ENCODE results near the gene EHD3.

Gene EHD3

DNA sequence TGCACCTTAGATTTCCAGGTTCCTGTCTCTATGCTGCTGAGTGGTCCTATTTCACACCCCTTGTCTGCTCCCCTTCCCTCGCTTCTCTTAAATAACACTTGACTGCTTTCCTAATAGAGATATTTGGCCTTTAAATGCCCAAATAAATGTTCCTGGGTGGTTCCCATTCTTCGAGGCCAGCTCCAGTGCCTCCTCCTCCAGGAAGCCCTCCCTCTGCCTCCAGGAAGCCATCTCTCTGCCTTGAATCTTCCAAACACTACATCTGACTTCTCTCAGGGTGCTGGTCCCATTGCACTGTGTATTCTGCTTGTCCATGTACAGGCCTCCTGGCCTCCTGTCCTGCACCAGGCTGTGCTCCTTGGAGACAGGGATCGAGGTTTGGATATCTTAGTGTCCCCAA lies 14.2 kb downstream of the EHD3 start:
- H3K27me3 ChIP-seq (ENCODE audit: insufficient read depth, poor library complexity, severe bottlenecking): no peaks in the 10 kb centered on the region
- no peak overlapping the region for H3K27ac ChIP-seq (replicated peaks)
- no peak overlapping the region for H3K4me3 ChIP-seq (replicated peaks; ENCODE audit: insufficient read depth, low read length)
- TF ChIP-seq, protein P1, sequence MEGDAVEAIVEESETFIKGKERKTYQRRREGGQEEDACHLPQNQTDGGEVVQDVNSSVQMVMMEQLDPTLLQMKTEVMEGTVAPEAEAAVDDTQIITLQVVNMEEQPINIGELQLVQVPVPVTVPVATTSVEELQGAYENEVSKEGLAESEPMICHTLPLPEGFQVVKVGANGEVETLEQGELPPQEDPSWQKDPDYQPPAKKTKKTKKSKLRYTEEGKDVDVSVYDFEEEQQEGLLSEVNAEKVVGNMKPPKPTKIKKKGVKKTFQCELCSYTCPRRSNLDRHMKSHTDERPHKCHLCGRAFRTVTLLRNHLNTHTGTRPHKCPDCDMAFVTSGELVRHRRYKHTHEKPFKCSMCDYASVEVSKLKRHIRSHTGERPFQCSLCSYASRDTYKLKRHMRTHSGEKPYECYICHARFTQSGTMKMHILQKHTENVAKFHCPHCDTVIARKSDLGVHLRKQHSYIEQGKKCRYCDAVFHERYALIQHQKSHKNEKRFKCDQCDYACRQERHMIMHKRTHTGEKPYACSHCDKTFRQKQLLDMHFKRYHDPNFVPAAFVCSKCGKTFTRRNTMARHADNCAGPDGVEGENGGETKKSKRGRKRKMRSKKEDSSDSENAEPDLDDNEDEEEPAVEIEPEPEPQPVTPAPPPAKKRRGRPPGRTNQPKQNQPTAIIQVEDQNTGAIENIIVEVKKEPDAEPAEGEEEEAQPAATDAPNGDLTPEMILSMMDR (IDR thresholded peaks at IDR 0.05; ENCODE audit: insufficient read depth, low read length): no peak
- no peak for TF ChIP-seq SPI1 (IDR thresholded peaks at IDR 0.05; ENCODE audit: borderline replicate concordance, low read depth)
- no peak for TF ChIP-seq REST (IDR thresholded peaks at IDR 0.05; ENCODE audit: insufficient replicate concordance, low read depth)
- TF ChIP-seq POLR2AphosphoS5 (IDR thresholded peaks at IDR 0.05; ENCODE audit: low read depth): no peak
- TF ChIP-seq GABPA (IDR thresholded peaks at IDR 0.05; ENCODE audit: low read depth): no peak
- DNase-seq (ENCODE audit: low read depth in 1 of 2, low spot score in 1 of 2): no peak

DNA sequence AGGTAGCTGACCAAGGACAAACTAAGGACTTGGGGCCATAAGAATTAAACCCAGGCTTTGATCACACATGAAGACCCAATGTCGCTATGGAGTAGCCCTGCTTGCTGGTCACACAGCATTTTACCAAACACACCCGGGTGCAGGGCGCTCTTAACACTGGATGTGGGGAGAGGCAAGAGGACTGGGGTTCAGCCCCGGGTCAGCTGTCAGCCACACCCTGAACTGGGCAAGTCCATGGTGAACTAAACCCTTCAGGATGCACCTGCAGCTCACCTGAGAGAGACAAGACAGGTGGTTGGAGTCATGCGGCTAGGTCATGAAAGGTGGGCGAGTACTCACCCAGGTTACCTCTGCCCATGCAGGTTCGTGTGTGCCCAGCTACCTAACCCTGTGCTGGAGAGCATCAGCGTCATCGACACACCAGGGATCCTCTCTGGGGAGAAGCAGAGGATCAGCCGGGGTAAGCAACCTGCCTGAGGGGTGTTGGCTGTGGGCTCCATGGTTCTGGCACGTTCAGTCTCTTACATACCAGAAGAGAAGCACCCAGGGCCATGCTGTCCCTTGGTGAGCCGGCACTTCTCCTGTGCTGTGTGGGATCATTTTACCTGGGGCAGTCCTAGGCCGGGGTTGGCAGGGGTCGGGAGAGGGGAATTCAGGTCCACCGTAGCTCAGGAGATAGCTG lies 15.2 kb downstream of the EHD3 start:
- no peak for DNase-seq (ENCODE audit: low read depth in 1 of 2, low spot score in 1 of 2)
- H3K4me3 ChIP-seq (replicated peaks; ENCODE audit: insufficient read depth, low read length): no peak overlapping the region
- TF ChIP-seq SPI1 (IDR thresholded peaks at IDR 0.05; ENCODE audit: borderline replicate concordance, low read depth): no peak
- TF ChIP-seq, protein P1 (IDR thresholded peaks at IDR 0.05; ENCODE audit: insufficient read depth, low read length): no peak
- TF ChIP-seq GABPA (IDR thresholded peaks at IDR 0.05; ENCODE audit: low read depth): no peak
- TF ChIP-seq REST (IDR thresholded peaks at IDR 0.05; ENCODE audit: insufficient replicate concordance, low read depth): no peak
- no peak for TF ChIP-seq POLR2AphosphoS5 (IDR thresholded peaks at IDR 0.05; ENCODE audit: low read depth)
- no peak overlapping the region for H3K27ac ChIP-seq (replicated peaks)
- no peaks in the 10 kb centered on the region for H3K27me3 ChIP-seq (ENCODE audit: insufficient read depth, poor library complexity, severe bottlenecking)

DNA sequence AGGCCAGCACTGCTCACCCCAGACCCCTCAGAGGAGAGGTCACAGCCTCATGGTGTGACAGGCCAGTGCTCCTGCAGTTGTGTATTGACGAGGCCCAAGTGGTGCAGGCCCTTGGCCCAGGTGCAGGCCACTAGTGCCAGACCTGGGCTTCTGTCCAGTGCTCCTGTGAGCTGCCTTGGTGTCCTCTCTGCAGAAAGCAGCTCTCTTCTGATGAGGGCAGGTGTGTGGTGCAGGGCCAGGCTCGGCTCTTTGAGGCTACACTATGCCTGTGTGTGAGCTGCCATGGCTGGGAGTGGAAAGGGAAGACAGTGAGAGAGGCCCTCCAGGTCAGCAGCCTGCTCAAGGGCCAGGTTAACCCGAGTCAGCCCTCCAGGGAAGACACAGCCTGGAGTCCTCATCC lies 17.1 kb downstream of the EHD3 start:
- no peak for DNase-seq (ENCODE audit: low read depth in 1 of 2, low spot score in 1 of 2)
- Histone ChIP-seq H3K27me3 (ENCODE audit: insufficient read depth, poor library complexity, severe bottlenecking) (no peaks in the 10 kb centered on the region), H3K4me3 (replicated peaks; ENCODE audit: insufficient read depth, low read length) (no peak overlapping the region), H3K27ac (replicated peaks) (no peak overlapping the region)
- TF ChIP-seq, protein P1 (IDR thresholded peaks at IDR 0.05; ENCODE audit: insufficient read depth, low read length): no peak
- TF ChIP-seq SPI1 (IDR thresholded peaks at IDR 0.05; ENCODE audit: borderline replicate concordance, low read depth) (no peak), GABPA (IDR thresholded peaks at IDR 0.05; ENCODE audit: low read depth) (no peak), REST (IDR thresholded peaks at IDR 0.05; ENCODE audit: insufficient replicate concordance, low read depth) (no peak), POLR2AphosphoS5 (IDR thresholded peaks at IDR 0.05; ENCODE audit: low read depth) (no peak)
